HG03196 (cell line): ENCODE data around the gene NUPR1.
"Not testable (repeated sequence)": the region's sequence is repeated elsewhere in the genome, so short reads cannot be mapped to it uniquely, and the experiment has no call there.

Experiments
- ATAC-seq: cut with Tn5 transposase; IDR thresholded peaks from one replicate; pipeline ENCODE4 v1.9.1; 2021; ENCODE audit not compliant: unreplicated experiment

Gene NUPR1

GRCh38 chr16:28555561-28555960 is 16.8 kb upstream of the NUPR1 start:
- ATAC-seq = no peak

DNA sequence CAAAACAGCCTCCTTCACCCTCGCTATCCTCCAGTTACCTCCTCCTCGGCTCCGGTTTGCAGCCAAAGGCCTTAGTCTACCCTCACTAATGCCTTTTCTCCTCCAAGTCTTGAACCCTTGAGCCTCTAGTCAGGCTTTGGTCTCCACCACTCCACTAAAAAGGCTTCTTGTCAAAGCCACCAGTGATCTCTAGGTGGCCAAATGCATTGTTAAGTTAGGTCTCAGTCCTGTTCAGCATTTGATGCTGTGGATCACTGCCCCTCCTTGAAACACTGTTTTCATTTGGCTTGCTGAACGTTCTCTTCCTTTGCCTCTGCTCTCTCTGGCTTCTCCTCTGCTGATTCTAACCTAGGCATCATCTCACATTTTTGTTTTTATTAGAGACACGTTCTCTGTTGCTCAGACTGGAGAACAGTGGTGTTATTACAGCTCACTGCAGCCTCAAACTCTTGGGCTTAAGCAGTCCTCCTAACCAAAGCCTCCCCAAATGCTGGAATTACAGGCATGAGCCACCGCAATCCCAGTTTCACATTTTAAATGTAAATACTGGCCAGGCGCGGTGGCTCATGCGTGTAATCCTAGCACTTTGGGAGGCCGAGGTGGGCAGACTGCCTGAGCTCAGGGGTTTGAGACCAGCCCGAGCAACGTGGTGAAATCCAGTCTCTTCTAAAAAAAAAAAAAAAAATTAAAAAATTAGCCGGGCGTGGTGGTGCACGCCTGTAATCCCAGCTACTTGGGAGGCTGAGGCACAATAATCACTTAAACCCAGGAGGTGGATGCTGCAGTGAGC is 16.1 kb upstream of the NUPR1 start:
- no peak for ATAC-seq

GRCh38 chr16:28553776-28554633 is 15.2 kb upstream of the NUPR1 start, which contains the start of gene SGF29:
TSS of gene SGF29 (plus strand) at chr16:28553920. CDS start at chr16:28581070, 27,150 bp downstream.
- ATAC-seq = peak; percentile 83

- ATAC-seq = no peak
Observed at GRCh38 chr16:28549301-28549899, 10.6 kb upstream of the NUPR1 start.

GRCh38 chr16:28548306-28548802 is 9.6 kb upstream of the NUPR1 start:
- ATAC-seq = no peak

GRCh38 chr16:28546626-28547025 is 7.9 kb upstream of the NUPR1 start:
- no peak for ATAC-seq

DNA sequence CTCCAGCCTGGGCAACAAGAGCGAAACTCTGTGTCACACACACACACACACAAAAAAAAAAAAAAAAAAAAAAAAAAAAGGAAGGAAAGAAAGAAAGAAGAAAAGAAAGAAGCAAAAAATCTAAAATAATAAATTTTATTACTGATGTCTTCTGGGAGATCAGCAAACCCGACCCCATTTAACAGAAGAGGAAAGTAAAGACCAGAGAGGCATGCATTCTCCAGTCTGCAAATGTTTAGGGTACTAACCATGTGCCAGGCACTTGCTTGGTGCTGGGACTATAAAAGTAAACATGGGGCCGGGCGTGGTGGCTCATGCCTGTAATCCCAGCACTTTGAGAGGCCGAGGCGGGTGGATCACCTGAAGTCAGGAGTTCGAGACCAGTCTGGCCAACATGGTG is 7.2 kb upstream of the NUPR1 start:
- ATAC-seq = not testable (repeated sequence)

- no peak for ATAC-seq
Observed at GRCh38 chr16:28544998-28545397, 6.2 kb upstream of the NUPR1 start.

- no peak for ATAC-seq
Observed at GRCh38 chr16:28543072-28543471, 4.3 kb upstream of the NUPR1 start.

DNA sequence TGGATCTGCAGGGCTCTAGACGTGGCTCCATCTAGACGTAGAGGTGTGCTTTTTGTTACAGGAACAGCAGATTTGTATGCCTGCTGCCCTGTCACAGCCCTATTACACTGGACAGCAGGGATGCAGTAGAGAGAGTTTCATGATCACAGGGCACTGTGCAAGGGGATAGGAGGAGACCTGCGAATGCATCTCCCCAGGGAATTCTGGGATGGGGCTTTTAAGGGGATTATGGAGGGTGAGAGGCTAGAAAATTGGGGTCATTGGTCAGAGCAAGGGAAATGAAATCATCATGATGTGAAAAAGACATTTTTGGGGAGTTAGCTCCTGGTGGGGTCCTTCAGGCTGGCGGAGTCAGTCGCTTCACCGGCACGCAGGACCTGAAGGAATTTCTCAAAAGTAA is 3.9 kb upstream of the NUPR1 start:
- ATAC-seq = no peak

- ATAC-seq = no peak
Observed at GRCh38 chr16:28540346-28540745, 1.6 kb upstream of the NUPR1 start.

DNA sequence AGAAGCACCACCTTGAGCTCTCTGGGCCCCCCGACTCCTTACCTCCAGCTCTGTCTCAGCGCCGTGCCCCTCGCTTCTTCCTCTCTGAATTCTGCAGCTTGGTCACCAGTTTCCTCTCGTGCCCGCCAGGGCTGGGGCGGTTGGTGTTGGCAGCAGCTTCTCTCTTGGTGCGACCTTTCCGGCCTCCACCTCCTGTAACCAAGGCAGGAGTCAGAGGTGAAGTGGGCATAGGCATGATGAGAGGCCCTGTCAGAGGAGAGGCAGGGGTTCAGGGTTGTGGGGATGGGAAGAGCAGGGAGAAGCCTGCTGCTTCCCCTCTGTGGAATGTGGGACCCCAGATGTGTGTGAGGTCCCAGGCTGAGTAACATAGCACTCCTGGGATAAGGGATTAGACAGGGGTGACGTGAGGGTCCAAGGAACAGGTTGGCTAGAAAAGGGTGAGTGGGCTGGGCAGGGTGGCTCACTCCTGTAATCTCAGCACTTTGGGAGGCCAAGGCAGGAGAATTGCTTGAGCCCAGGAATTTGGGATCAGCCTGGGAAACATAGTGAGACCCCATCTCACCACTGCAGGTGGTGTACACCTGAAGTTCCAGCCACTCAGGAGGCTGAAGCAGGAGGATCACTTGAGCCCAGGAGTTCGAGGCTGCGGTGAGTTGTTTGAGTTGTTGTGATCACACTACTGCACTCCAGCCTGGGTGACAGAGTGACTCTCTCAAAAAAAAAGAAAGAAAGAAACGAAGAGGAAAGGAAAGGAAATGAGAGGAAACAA is 626 bp downstream of the NUPR1 start:
- no peak for ATAC-seq

DNA sequence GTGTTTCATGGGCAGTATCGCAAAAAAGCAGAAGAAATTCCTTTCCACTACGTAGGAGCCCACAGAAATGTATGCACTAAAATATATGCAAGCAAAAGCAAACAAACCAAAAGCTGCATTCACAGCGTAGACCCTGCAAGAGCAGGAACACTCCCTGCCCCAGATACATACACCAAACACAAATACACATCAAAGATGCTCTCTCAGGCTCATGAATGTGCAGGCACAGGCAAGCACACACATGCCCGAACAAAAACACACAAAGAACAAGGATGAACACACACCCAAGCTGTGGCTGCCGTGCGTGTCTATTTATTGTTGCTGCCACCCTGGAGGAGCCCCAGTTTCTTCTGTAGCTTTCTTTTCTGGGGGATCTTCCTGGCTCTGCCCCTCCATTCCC is 1.7 kb downstream of the NUPR1 start:
- no peak for ATAC-seq

DNA sequence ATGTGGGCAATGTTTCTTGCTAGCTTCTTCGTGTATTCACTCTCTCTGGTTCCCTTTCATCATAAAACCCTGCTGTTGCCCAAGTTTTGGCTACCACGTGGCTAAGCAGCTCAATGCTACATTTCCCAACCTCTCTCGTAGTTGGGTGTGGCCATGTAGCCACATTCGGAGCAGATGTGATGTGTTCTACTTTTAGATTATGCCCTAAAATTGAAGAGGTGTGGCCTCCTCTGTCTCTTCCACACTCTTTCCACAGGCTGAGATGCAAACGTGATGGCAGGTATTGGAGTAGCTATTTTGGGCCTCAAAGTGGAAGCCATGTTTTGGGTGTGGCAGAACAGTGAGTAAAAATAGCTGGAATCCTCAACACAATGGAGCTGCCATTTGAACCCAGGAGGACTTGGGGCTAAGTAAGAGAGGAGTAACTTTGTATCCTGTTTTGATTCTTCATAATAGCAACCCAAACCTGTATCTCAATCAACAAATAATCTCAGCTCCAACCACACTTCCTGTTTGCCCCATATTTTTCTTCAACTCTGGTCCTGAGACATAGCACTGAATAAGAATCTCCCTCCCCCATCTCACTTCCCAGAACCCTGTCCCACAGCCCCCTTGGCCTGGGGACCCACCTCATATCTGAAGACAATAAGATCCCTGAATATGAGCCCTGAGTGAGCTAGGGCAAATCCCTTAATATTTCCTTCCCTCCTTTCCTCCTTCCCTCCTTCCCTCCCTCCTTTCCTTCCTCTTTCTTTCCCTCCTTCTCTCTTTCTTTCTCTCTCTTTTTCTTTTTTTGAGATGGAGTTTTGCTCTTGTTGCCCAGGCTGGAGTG is 4.0 kb downstream of the NUPR1 start:
- no peak for ATAC-seq

- no peak for ATAC-seq
Observed at GRCh38 chr16:28532940-28533647, 5.7 kb downstream of the NUPR1 start.

- ATAC-seq = no peak
Observed at GRCh38 chr16:28531777-28532744, 6.7 kb downstream of the NUPR1 start.

DNA sequence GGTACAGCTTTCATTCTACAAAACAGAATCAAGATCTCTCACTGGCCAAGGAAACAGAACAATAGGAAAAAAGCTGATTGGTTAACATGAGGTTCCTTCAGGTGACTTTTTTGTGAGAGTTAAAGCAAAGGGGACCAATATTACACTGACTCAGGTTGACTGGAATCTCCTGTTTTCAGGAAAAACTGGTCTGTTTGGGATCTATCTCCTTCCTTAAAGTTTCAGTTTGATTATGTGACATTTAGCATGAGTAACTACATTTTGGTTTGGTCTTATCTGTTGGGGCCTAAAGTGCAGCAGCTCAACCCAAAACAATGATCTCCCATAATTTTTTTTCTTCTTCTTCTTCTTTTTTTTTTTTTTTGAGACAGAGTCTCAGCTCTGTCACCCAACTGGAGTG is 9.7 kb downstream of the NUPR1 start:
- ATAC-seq = no peak

GRCh38 chr16:28528463-28528867 is 10.3 kb downstream of the NUPR1 start:
- ATAC-seq = no peak
